GM04504 (cell line): ENCODE results near the gene DGKD.
"Not testable (repeated sequence)": the region's sequence is repeated elsewhere in the genome, so short reads cannot be mapped to it uniquely, and the experiment has no call there.

Source experiments
- DNase-seq: peaks from one replicate; pipeline ENCODE4 v3.0.0-alpha.2; 2012; ENCODE audit warnings: low read depth

The DGKD gene

DNA sequence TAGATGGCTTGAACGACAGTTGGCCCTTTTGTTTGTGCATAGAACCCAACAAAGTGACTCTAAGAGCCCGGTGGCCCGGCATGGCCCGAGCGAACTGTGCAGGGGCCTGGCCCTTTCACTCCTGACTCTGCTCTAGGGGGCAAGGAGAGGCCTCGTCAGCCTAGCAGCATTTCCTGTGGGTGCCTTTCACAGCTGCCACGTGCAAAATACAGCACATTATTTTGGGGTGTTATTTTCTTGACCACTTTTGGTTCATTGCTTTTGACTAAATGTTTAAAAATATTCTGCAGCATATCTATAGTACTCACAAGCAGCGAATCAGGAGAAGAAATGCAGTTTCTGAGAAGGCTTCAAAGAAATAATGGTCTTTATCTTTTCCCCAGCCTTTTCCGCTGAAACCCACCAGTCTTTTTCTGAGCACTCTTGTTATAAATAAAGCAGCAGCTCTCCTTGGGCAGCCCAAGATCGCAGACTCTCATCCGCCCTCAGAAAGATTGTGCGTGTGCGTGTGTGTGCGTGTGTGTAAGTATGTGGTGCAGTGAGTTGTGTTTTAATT, 31.3 kb downstream of the DGKD start:
- no peak for DNase-seq

DNA sequence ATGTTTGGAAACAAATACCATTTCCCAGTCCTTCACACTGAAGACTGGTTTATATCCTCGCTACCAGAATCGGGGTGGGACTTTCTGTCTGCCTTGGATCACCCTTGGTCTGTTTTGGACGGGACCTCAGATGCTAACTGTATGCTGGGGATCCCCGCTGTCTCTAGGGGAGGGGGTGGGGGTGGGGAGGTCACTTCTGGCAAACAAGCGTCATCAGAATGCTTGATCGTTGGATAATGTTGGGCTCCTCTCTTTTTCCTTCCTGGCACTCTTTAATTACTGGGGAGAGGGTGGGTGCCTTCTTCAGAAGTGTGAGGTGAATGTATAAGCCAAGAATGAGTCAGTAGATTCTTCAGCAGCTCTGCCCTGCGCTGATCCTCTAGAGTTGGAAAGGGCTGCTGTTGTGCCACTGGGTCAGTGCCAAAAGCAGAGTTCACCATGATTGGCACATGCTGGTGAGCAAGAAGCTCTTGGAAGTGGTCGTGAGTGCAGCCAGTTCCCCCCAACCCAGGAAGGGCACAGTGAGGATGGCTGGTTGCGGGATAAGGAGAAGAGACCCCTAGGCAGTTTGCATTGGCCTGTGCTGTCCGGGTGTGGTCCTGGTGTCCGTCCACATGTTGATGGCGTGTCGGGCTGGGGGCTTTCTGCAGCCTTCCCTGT, 32.2 kb downstream of the DGKD start:
- no peak for DNase-seq

DNA sequence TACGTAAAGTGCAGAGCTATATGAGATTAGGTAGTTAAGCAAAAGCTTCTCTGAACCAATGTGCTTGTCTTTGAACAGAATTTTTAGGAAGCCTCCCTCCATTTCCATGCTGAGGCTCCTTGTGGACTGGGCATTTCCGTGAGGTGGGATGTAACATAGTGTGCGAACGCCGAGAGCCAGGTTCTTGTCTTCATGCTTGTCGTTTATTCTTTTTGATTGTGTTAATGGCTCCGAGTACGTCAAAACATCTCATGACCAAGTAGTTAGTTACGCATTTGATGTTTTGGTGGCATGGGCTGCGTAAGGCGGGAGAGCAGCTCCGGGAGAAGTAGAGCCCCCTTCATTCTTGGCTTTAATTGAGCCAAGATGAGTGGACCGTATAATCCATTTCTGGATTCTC, 32.9 kb downstream of the DGKD start:
- DNase-seq: no peak

GRCh38 chr2:233387667-233388528, 33.6 kb downstream of the DGKD start:
- DNase-seq: peak; percentile 74

- DNase-seq: no peak
Observed at GRCh38 chr2:233389601-233390125, 35.4 kb downstream of the DGKD start.

DNA sequence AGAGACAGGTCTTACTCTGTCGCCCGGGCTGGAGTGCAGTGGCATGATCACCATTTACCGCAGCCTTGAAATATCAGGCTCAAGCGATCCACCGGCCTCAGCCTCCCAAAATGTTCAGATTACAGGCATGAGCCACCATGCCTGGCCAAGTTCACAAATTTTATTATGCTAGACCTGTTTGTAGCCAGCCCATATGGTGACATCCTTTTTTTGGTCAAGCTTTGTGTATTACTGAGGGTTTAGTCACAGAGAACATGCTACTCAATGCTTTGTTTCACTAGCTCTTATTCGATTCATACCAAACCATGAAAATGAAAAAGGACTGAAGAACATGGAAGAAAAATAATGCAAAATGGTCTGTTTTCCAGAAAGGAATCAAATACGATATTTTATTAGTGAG, 41.4 kb downstream of the DGKD start:
- no peak for DNase-seq

DNA sequence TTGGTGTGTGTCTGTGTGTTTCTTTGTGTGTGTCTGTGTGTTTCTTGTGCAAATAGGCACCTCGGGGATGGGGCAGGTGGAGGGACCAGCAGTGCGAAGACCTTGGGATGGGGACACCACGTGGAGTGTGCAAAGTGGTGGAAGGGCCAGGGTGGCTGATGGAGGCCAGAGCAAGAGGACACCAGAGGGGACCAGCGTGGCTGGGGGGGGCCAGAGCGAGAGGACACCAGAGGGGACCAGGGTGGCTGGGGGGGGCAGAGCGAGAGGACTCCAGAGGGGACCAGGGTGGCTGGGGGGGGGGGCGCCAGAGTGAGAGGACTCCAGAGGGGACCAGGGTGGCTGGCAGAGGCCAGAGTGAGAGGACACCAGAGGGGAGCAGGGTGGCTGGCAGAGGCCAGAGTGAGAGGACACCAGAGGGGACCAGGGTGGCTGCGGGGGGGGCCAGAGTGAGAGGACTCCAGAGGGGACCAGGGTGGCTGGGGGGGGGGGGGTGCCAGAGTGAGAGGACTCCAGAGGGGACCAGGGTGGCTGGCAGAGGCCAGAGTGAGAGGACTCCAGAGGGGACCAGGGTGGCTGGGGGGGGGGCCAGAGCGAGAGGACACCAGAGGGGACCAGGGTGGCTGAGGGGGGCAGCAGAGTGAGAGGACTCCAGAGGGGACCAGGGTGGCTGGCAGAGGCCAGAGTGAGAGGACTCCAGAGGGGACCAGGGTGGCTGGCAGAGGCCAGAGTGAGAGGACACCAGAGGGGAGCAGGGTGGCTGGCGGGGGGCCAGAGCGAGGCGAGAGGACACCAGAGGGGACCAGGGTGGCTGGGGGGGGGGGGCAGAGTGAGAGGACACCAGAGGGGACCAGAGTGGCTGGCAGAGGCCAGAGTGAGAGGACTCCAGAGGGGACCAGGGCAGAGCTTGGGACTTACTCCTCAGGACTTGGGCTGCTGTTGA, 42.7 kb downstream of the DGKD start:
- DNase-seq: not testable (repeated sequence)

DNA sequence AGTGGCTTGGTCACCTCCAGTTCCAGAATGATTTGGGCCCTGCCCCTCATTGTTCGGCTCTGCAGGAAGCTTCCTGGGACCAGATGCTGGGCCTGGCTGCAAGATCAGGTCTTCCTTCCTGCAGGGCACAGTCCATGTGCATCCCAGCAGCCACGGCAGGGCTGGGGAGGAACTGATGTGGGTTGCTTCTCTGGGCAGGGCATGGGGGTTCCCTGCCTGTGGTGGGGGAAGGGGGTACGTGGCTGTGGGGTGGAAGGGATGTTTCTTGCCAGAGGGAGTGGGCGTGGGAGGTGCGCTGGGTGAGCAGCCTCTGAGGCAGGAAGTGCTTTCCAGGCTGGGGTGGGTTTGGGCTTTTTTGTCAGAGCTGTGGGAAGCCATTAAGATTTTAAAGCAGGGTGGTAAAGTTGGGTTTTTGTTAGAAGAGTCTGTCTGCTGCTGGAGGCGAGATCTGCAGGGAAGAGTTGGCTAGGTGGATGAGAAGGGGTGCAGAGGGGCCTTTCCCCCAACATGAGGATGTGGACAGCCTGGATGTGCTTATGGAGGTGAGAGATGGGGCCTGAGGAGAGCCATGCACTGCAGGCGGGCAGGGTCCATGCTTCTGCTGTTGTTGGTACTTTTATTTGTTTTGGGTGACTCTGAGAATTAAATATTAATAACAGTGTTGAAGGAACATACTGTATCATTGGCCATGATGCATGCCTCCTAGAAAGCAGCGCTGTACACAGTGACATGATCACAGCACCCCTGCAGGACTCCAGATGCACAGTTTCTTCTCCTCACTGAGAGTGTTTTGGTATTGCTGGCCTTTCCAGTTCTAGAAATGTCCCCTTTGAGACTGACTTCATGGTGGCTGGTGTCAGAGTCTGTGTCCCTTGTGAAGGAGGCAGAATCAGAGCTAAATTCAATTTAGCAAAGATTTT, 45.3 kb downstream of the DGKD start:
- DNase-seq: no peak

GRCh38 chr2:233400341-233400740, 46.0 kb downstream of the DGKD start:
- DNase-seq: no peak

GRCh38 chr2:233400961-233401360, 46.7 kb downstream of the DGKD start:
- no peak for DNase-seq

DNA sequence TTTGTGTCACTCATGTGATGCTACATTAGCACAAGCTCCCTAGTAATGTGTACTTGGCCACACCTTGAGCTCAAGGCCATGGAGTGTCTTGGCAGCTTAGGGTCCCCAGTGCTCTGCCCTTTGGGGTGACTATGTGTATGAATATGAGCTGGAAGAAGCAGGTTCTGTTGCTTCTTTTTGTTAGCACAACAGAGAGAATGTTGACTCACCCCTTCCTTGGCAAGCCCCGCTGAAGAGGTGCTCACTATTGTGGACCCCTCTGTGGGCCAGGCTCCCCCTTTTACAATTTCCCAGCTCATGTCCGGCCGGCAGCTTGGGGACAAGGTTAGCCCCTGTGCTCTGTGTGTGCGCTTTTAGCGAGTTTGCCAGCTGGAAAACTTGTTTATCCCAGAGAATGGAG, 48.1 kb downstream of the DGKD start:
- DNase-seq: no peak

GRCh38 chr2:233402789-233403188, 48.5 kb downstream of the DGKD start:
- no peak for DNase-seq

DNA sequence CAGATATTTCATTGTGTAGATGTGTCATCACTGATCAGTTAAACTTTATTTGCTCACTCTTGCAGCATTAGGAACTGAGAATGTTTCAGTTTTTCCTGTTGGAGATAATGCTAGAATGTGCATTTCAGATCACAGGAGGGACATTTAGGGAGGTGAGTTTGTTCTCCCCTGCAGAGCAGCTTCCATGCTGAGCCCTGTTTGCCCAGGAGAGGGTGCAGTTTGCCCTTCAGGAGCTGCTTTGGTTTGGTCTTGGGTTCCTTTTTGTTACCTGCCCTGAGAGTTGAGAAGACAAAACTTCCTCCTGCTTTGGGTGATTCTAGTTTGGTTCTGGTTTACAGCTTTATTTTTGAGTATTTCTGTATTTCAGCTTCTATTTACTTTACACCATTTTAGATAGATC, 49.9 kb downstream of the DGKD start:
- DNase-seq: no peak

DNA sequence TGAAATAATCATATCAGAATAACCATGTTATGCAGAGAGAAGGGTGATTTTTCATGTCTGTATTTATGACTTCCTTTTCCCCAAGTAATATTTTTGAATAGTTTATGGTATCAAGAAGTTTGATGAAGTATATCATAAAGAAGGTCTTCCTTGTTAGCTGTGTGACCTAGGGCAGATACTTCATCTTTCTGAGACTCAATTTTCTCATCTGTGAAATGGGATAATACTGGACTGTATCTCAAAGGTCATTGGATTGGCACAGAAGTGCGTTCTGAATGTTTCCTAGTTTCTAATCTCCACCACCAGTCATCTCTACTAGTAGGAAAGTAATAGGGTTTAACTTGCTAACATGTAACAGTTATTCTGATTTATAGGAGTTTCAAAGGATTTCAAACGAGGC, 52.6 kb downstream of the DGKD start:
- DNase-seq: no peak

GRCh38 chr2:233407771-233408181, 53.5 kb downstream of the DGKD start:
- DNase-seq: no peak

DNA sequence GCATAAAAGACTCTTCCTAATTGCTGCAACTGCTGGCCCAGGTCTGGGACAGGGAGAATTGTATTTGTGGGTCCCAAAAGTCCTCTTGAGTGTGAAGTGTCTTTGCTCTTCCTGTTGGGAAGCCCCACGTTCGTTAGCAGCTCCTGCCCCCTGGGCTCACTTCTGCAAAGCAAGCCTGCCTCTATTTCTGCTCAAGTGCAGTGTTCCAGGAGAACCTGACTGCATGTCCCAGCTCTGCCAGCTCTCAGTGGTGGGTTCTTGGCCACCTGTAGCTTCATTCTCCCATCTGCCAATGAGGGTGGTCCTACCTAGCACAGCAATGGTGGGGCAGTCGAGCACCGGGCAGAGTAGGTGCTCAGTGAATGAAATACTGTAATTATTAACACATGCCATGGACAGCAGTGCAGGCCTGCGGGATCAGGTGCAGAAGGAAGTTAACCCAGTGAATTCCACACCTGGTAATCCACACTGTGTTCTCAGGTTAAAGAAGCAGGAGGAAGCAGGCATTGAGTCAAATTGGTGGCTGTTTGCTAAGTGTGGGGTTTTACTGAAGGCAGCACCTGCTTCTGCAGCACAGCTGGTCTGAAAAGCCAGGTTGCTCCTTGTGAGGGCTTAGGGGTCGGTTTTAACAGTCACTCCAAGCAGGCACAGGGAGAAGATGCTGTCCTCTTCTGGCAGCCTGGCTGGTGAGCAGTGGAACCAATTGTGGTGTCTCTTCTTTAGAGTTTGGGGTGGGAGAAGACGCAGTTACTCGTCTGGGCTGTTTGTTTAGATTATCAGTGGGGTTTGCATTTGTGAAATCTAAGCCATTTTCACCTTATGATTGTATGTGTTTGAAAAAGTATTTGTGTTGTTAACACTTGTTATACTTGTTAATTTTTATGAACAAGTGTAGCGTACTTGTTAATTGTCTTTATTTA, 54.3 kb downstream of the DGKD start:
- DNase-seq: no peak

- no peak for DNase-seq
Observed at GRCh38 chr2:233409286-233409991, 55.1 kb downstream of the DGKD start.

DNA sequence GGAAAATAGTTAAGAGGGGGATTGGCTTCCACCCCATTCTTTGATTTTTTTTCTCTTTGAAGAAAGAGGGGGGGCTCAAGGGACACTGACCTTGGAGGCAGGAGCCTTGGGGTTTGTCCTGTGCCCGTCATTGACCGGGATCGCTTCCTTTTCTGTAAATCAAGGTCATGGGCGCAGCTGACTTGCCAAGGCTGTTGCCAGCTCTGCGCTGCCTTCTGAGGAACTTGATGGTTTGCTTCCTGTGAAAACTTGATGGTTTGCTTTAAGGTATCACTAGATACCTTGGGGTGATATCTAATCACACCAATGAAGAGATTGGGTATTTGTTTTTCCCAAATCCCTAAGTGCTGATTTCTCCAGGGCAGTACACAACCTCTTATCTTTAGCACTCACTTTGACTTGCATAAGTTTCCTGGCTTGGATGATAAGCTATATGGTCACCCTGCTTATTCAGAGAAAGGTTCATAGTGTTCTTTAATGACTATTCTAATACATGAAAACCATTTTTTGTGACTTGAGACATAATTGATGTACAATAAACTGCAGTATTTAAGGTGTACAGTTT, 56.0 kb downstream of the DGKD start:
- no peak for DNase-seq

DNA sequence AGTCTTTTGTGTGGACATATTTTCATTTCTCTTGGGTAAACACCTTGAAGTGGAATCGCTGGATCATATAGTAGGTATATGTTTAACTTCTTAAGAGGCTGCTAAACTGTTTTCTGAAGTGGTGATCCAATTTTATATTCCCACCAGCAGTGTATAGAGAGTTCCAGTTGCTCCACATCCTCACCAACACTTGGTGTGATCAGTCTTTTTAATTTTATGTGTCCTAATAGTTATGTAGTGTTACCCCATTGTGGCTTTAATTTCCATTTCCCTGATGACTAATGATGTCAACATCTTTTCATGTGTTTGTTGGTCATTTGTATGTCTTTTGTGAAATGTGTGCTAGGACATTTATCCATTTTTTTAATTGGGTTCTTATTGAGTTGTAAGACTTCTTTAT, 56.9 kb downstream of the DGKD start:
- DNase-seq: no peak
